ENCODE measurements around the gene ZNF740.

ZNF740 gene

GRCh38 chr12:53195516-53196420 is 15.2 kb downstream of the ZNF740 start:
- TF ChIP-seq CTCF (conservative IDR thresholded peaks at IDR 0.05; ENCODE audit: low read length), result no peak
- H3K4me3 ChIP-seq (ENCODE audit: low read length), result no peak overlapping the region
- no peak for DNase-seq (ENCODE audit: low read depth)

- no peak for DNase-seq (ENCODE audit: low read depth)
- TF ChIP-seq CTCF (conservative IDR thresholded peaks at IDR 0.05; ENCODE audit: low read length), result no peak
- no peak overlapping the region for H3K4me3 ChIP-seq (ENCODE audit: low read length)
Observed at GRCh38 chr12:53196486-53196885, 16.0 kb downstream of the ZNF740 start.

- no peak overlapping the region for H3K4me3 ChIP-seq (ENCODE audit: low read length)
- no peak for DNase-seq (ENCODE audit: low read depth)
- no peak for TF ChIP-seq CTCF (conservative IDR thresholded peaks at IDR 0.05; ENCODE audit: low read length)
Observed at GRCh38 chr12:53197011-53197640, 16.6 kb downstream of the ZNF740 start.

- TF ChIP-seq CTCF (conservative IDR thresholded peaks at IDR 0.05; ENCODE audit: low read length), result no peak
- no peak for DNase-seq (ENCODE audit: low read depth)
Observed at GRCh38 chr12:53198486-53199110, 18.1 kb downstream of the ZNF740 start.

GRCh38 chr12:53199700-53200099 is 19.2 kb downstream of the ZNF740 start:
- DNase-seq (ENCODE audit: low read depth), result no peak
- no peak overlapping the region for H3K4me3 ChIP-seq (ENCODE audit: low read length)
- no peak for TF ChIP-seq CTCF (conservative IDR thresholded peaks at IDR 0.05; ENCODE audit: low read length)

More at GRCh38 chr12:53198486-53199110, 18.1 kb downstream of the ZNF740 start:
- no peak overlapping the region for H3K4me3 ChIP-seq (ENCODE audit: low read length)

GRCh38 chr12:53200107-53200457 is 19.6 kb downstream of the ZNF740 start:
- no peak overlapping the region for H3K4me3 ChIP-seq (ENCODE audit: low read length)
- no peak for TF ChIP-seq CTCF (conservative IDR thresholded peaks at IDR 0.05; ENCODE audit: low read length)
- DNase-seq (ENCODE audit: low read depth), result no peak

All from AG10803 (cell line).